Mucosa of stomach (tissue), 1 donor: Measurements from ENCODE around the gene ALS2CL.
A peak's percentile ranks its signal among the peaks of the same experiment; 100 is the strongest.

Experiments used
- H3K27me3 ChIP-seq: one replicate; pipeline ENCODE4 v1.7.0; 2013; ENCODE audit warnings: mild to moderate bottlenecking, low read length; ENCODE audit not compliant: control insufficient read depth, insufficient read depth
- H3K36me3 ChIP-seq: one replicate; pipeline ENCODE4 v1.7.0; 2013; ENCODE audit warnings: low read length; ENCODE audit not compliant: control insufficient read depth, insufficient read depth
- H3K4me1 ChIP-seq: one replicate; pipeline ENCODE4 v1.7.0; 2013; ENCODE audit warnings: mild to moderate bottlenecking, low read length; ENCODE audit not compliant: control insufficient read depth, insufficient read depth
- H3K4me3 ChIP-seq: one replicate; pipeline ENCODE4 v1.7.0; 2013; ENCODE audit warnings: low read length
- H3K9ac ChIP-seq: one replicate; pipeline ENCODE4 v1.7.0; 2013; ENCODE audit warnings: mild to moderate bottlenecking, low read length, moderate library complexity
- H3K9me3 ChIP-seq: one replicate; pipeline ENCODE4 v1.7.0; 2013; ENCODE audit warnings: mild to moderate bottlenecking, low read length, moderate library complexity; ENCODE audit not compliant: control insufficient read depth
- donor health status: Pancreatic carcinoma.

Gene ALS2CL

DNA sequence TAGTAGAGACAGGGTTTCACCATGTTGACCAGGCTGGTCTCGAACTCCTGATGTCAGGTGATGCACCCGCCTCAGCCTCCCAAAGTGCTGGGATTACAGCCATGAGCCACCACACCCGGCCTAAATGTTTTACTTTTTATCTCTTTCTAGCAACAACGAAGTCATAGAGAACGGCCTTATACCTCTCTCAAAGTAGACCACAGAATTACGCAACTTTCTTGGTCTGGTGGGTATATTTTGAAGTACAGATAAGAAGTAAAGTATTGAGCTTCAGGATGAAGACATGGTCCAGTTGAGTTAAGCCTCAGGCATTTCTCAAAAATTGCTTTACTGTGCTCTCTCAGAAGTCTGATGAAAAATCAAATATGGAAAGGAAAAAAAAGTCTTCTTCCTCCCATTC lies 50.5 kb downstream of the ALS2CL start:
- Histone ChIP-seq H3K4me1 (no peaks in the 10 kb centered on the region), H3K27me3 (peaks cover 3% of the 10 kb centered on the region), H3K9me3 (no peaks in the 10 kb centered on the region), H3K4me3 (no peak overlapping the region), H3K36me3 (no peaks in the 10 kb centered on the region), H3K9ac (no peak overlapping the region)

DNA sequence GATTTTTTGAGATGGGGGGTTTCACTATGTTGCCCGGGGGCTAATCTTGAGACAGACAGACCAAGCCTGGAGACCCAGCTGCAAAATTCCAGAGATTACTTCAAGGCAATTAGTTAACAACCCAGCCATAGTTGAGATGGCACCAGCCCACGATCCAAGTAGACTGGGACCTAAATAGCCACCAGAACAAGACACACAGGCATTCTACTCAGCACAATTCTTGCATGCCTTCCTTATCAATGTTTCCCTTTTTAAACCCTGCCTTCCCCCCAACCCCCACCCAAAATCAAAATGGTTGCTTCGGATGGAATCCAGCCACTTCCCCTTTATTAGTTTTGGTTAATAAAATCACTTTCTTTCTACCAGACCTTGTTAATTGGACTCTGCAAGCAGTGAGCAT lies 52.6 kb downstream of the ALS2CL start:
- no peak overlapping the region for H3K4me3 ChIP-seq
- no peak overlapping the region for H3K9ac ChIP-seq
- H3K27me3 ChIP-seq = peaks cover 3% of the 10 kb centered on the region
- H3K9me3 ChIP-seq = no peaks in the 10 kb centered on the region
- no peaks in the 10 kb centered on the region for H3K4me1 ChIP-seq
- H3K36me3 ChIP-seq = no peaks in the 10 kb centered on the region

DNA sequence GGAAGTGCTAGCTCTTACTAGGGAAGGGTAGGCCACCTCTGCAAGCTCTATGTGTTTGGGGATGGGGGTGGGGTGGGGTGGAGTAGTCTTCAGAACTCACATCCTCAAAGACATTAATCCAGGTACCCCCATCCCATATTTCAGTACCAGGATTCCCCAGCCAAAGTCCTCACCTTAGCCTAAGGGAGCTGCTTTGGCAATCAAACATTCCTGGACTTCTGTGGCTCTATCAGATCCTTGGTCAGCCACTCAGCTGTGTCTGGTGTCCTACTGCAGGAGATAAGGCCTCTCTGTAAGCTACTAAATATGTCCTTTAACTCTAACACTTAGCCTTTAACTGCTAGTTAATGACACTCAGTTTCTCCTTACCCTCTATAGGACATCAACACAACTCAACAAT lies 54.3 kb downstream of the ALS2CL start:
- Histone ChIP-seq H3K9me3 (no peaks in the 10 kb centered on the region), H3K9ac (no peak overlapping the region), H3K27me3 (peaks cover 3% of the 10 kb centered on the region), H3K36me3 (no peaks in the 10 kb centered on the region), H3K4me3 (no peak overlapping the region), H3K4me1 (no peaks in the 10 kb centered on the region)

DNA sequence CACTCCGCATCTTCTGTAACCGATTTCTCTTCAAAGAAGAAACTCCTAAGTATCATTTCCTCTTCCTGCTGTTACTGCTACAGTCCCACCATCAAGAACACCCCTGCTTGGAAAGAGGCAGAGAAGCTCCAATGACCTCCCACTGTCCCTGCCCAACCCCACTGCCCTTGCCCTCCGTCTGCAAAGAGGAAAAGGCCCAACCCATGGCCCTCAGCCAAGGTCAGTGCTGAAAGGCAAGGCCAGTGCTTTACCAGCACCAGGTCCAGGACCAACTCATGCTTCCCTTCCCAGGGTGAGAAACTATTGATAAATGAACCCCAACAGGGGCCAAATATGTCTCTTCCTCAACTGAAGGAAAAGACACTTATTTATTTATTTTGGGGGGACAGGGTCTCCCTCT lies 58.6 kb downstream of the ALS2CL start:
- Histone ChIP-seq H3K9ac (no peak overlapping the region), H3K27me3 (no peaks in the 10 kb centered on the region), H3K4me3 (no peak overlapping the region), H3K9me3 (no peaks in the 10 kb centered on the region), H3K4me1 (peaks cover 6% of the 10 kb centered on the region), H3K36me3 (no peaks in the 10 kb centered on the region)

DNA sequence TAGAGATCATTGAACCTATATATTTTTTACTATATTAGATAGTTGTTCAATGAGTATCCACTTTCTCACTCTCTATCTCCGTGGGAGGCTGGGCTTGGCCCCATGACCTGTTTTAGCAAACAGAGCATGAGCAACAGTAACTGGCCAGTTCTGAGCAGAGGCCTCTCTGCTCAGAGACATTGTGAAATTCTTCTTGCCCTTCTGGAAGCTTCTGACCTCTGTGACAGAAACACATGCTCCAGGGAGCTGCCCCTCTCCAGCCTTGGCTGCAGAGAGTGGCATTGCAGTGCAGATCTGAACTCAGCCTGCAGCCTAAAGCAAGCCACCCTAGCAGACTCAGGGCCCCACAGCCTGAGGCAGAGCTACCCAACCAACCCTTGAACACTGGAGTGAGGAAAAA lies 60.7 kb downstream of the ALS2CL start:
- no peak overlapping the region for H3K9ac ChIP-seq
- H3K9me3 ChIP-seq = no peaks in the 10 kb centered on the region
- peaks cover 20% of the 10 kb centered on the region for H3K4me1 ChIP-seq
- H3K4me3 ChIP-seq = no peak overlapping the region
- H3K36me3 ChIP-seq = no peaks in the 10 kb centered on the region
- no peaks in the 10 kb centered on the region for H3K27me3 ChIP-seq

DNA sequence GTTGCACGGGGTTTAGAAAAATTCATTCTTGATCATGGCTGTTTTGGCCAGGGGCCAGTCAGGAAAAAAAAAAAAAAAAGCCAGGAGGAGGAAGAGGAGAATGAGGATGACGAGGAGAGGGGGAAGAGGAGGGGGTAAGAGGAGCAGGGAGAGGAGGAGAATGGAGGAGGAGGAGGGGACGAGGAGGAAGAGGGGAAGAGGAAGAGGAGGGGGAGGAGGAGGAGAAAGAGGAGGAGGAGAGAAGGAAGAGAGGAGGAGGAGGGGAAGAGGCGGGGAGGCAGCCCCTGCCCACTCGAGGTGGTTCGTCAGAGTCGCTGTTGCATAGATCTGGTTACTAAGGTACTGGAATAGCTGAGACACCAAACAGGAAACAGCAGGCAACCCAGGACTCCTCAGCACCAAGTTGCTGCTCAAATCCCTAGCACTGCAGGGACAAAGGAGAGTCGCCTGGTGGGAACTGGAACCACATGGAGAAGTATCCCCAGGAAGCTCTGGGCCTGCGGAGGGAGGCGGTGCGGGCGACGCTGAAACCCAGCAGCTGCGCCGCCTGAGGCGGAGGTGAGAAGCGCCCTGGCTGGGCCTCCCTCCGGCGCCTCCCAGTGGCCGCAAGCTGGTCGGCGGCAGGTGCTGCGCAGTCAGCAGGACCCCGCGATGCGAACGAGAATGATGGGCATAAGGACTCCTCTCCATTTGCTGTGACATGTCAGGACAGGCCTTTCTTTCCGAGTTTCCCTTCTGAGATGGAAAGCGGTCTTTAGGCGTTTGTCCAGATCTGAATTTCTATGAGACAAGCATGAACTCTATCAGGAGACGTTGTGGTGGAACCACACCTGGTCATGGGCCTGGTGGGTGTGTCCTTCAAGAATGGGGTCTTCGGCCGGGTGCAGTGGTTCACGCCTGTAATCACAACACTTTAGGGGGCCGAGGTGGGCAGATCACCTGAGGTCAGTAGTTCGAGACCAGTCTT lies 63.6 kb downstream of the ALS2CL start:
- Histone ChIP-seq H3K36me3 (no peaks in the 10 kb centered on the region), H3K9ac (peak overlapping the region; percentile 64), H3K4me3 (no peak overlapping the region), H3K27me3 (no peaks in the 10 kb centered on the region), H3K9me3 (no peaks in the 10 kb centered on the region), H3K4me1 (peaks cover 20% of the 10 kb centered on the region)

DNA sequence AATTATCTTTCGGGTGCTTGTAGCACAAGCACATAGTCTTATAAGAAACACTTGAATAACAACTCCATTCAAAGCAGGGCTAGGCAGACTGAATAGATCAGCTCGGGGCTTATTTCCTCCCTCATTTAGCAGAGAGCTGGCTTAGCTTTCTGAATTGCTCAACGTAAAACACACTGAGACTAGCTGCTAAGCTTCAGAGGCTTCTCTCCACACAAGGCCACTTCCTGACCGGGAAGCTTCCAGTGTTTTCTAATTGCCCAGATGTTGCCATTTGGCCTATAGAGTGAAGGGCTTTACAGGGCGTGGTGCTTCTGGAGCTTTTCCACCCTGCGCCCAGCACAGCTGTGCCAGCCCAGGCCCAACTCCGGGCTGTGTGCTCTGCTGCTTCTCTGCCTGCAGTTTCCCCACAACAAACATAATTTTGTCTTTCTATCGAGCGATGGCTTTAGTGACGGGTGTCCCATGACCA lies 64.5 kb downstream of the ALS2CL start:
- Histone ChIP-seq H3K9me3 (no peaks in the 10 kb centered on the region), H3K27me3 (no peaks in the 10 kb centered on the region), H3K4me1 (peaks cover 20% of the 10 kb centered on the region), H3K36me3 (no peaks in the 10 kb centered on the region), H3K9ac (no peak overlapping the region), H3K4me3 (no peak overlapping the region)

DNA sequence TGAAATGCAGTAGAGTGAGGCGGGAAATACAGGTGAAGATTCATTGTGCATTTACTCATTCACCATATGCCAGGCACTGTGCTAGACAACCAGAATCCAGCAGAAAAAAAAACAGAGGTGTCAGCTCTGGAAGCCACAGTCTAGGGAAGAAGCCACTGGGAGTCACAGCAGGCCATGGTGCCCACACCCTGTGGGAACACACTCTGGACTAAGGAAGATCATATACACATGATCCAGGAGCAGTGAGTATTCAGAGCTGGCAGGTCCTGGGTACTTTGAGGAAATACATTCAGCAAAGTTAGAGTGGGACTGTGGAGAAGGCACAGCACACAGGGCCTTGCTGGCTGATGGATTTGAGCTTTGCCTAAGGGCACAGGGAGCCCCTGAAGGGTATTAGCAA lies 66.4 kb downstream of the ALS2CL start:
- Histone ChIP-seq H3K9me3 (no peaks in the 10 kb centered on the region), H3K4me3 (no peak overlapping the region), H3K36me3 (no peaks in the 10 kb centered on the region)

DNA sequence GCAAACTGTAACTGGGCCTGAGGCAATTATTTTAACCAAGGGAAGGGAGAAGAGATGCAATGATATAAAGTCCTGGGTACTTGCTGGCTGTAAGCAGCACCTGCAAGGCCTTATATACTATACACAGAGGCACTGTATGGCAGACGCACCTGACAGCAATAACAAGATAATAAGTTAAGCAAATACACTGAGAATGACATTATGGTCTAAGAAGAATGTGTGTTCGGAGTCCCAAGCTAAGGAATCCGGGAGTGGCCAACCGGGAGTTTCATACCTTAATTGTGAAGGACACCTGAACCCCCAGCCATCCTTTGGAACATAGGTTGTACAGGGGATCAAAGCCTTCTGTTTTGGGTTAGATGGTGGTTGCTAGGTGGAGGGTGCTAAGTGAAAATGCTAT lies 67.4 kb downstream of the ALS2CL start:
- Histone ChIP-seq H3K4me3 (no peak overlapping the region), H3K9ac (no peak overlapping the region), H3K9me3 (no peaks in the 10 kb centered on the region), H3K36me3 (no peaks in the 10 kb centered on the region), H3K27me3 (no peaks in the 10 kb centered on the region), H3K4me1 (peaks cover 20% of the 10 kb centered on the region)

More for the DNA sequence above, 66.4 kb downstream of the ALS2CL start:
- Histone ChIP-seq H3K4me1 (peaks cover 20% of the 10 kb centered on the region), H3K9ac (no peak overlapping the region), H3K27me3 (no peaks in the 10 kb centered on the region)

DNA sequence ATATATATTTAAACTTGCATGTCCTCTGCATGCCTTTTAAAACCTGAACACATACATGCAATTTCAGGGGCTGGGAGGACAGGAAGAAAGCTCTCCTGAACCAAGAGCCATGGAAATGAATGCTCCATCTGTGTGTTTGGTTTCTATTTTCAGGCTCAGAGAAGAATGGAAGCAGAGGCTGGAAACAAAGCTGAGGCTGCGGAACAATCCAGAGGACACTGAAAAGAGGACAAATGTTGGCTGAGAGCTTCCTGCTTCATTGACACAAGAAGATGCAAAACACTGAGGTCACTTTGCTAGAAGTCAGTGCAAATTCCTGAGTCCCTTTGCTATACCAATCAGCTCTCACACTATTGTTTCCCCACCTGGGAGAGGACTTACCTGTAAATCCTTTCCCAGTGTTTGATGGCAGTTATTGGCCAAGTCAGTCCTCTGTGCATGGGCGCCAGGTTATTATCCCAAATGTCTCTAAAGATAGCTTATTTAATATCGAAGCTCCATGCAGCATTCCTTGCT lies 68.4 kb downstream of the ALS2CL start:
- H3K36me3 ChIP-seq = no peaks in the 10 kb centered on the region
- no peak overlapping the region for H3K4me3 ChIP-seq
- no peaks in the 10 kb centered on the region for H3K9me3 ChIP-seq
- H3K9ac ChIP-seq = no peak overlapping the region
- H3K4me1 ChIP-seq = peaks cover 16% of the 10 kb centered on the region
- no peaks in the 10 kb centered on the region for H3K27me3 ChIP-seq

DNA sequence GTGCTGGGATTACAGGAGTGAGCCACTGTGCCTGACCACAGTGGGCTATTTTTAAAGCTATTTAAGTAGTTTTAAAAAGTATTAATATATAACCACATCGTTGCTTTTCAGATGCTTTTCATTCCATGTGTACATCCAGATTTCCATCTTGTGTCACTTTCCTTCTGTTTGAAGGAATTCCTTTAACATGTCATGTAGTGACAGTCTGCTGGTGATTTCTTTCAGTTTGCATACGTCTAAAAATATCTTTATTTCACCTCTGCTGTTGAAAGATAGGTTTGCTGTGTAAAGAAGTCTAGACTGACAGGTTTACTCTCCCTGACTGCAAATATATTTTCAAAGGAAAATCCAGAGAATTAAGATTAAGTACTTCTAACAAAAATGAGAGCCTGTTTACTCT lies 68.9 kb downstream of the ALS2CL start:
- Histone ChIP-seq H3K27me3 (no peaks in the 10 kb centered on the region), H3K4me3 (no peak overlapping the region), H3K4me1 (peaks cover 11% of the 10 kb centered on the region), H3K9me3 (no peaks in the 10 kb centered on the region), H3K9ac (no peak overlapping the region), H3K36me3 (no peaks in the 10 kb centered on the region)
